Measurements from ENCODE around the gene SLC6A18. TPM values are rescaled to one million over a fixed set of nuclear protein-coding genes. Genes with fewer than 3 reads are reported as not detected.

Gene SLC6A18
- total RNA-seq, 2 experiments from 2014 or later = not detected

GRCh38 chr5:1235379-1235778 is 10.2 kb downstream of the SLC6A18 start:
- POLR2A ChIA-PET = no interaction called here
- H3K4me1 Mint-ChIP-seq (ENCODE audit: low read depth) = peaks cover 2% of the 10 kb centered on the region

GRCh38 chr5:1235838-1236237 is 10.7 kb downstream of the SLC6A18 start:
- ChIA-PET CTCF (no interaction called here), POLR2A (no interaction called here)
- H3K36me3 Mint-ChIP-seq (ENCODE audit: low read depth) = no peaks in the 10 kb centered on the region
- peaks cover 8% of the 10 kb centered on the region for H3K9me3 Mint-ChIP-seq (ENCODE audit: insufficient read depth)
- H3K4me3 Mint-ChIP-seq = no peak overlapping the region
- no peak for ATAC-seq
- DNase-seq = no peak
- no peak overlapping the region for H3K27ac Mint-ChIP-seq
- H3K4me1 Mint-ChIP-seq (ENCODE audit: low read depth) = no peaks in the 10 kb centered on the region
- no peaks in the 10 kb centered on the region for H3K27me3 Mint-ChIP-seq (ENCODE audit: low read depth)

More at GRCh38 chr5:1235379-1235778, 10.2 kb downstream of the SLC6A18 start:
- Mint-ChIP-seq H3K36me3 (ENCODE audit: low read depth) (no peaks in the 10 kb centered on the region), H3K4me3 (no peak overlapping the region), H3K9me3 (ENCODE audit: insufficient read depth) (peaks cover 8% of the 10 kb centered on the region), H3K27me3 (ENCODE audit: low read depth) (no peaks in the 10 kb centered on the region), H3K27ac (no peak overlapping the region)
- CTCF ChIA-PET = no interaction called here
- ATAC-seq = no peak
- peak; percentile 27 for DNase-seq

GRCh38 chr5:1239505-1240251 is 14.5 kb downstream of the SLC6A18 start:
- Mint-ChIP-seq H3K27me3 (ENCODE audit: low read depth) (no peaks in the 10 kb centered on the region), H3K4me3 (no peak overlapping the region), H3K36me3 (ENCODE audit: low read depth) (no peaks in the 10 kb centered on the region), H3K9me3 (ENCODE audit: insufficient read depth) (peaks cover 8% of the 10 kb centered on the region), H3K27ac (no peak overlapping the region), H3K4me1 (ENCODE audit: low read depth) (no peaks in the 10 kb centered on the region)
- POLR2A ChIA-PET = no interaction called here
- DNase-seq (no peak), ATAC-seq (no peak)
- CTCF ChIA-PET = no interaction called here

- H3K36me3 Mint-ChIP-seq (ENCODE audit: low read depth) = no peaks in the 10 kb centered on the region
- ATAC-seq = no peak
Measured at GRCh38 chr5:1240496-1241260, 15.5 kb downstream of the SLC6A18 start.

GRCh38 chr5:1241509-1242080 is 16.4 kb downstream of the SLC6A18 start:
- ATAC-seq (no peak), DNase-seq (no peak)
- H3K4me3 Mint-ChIP-seq = no peak overlapping the region
- POLR2A ChIA-PET = no interaction called here
- no peaks in the 10 kb centered on the region for H3K27me3 Mint-ChIP-seq (ENCODE audit: low read depth)
- CTCF ChIA-PET = no interaction called here
- H3K27ac Mint-ChIP-seq = no peak overlapping the region
- no peaks in the 10 kb centered on the region for H3K36me3 Mint-ChIP-seq (ENCODE audit: low read depth)
- H3K4me1 Mint-ChIP-seq (ENCODE audit: low read depth) = no peaks in the 10 kb centered on the region
- H3K9me3 Mint-ChIP-seq (ENCODE audit: insufficient read depth) = no peaks in the 10 kb centered on the region

More at GRCh38 chr5:1240496-1241260, 15.5 kb downstream of the SLC6A18 start:
- peaks cover 6% of the 10 kb centered on the region for H3K9me3 Mint-ChIP-seq (ENCODE audit: insufficient read depth)
- no peaks in the 10 kb centered on the region for H3K4me1 Mint-ChIP-seq (ENCODE audit: low read depth)
- ChIA-PET CTCF (no interaction called here), POLR2A (no interaction called here)
- H3K27ac Mint-ChIP-seq = no peak overlapping the region
- no peak overlapping the region for H3K4me3 Mint-ChIP-seq
- H3K27me3 Mint-ChIP-seq (ENCODE audit: low read depth) = no peaks in the 10 kb centered on the region
- no peak for DNase-seq

- no peaks in the 10 kb centered on the region for H3K36me3 Mint-ChIP-seq (ENCODE audit: low read depth)
- ChIA-PET POLR2A (interaction anchor here (0.5 kb wide), 1 partner anchor 299 kb away, joined by 3 read pairs; no protein-coding TSS in a partner anchor), CTCF (no interaction called here)
- no peak overlapping the region for H3K27ac Mint-ChIP-seq
- no peak overlapping the region for H3K4me3 Mint-ChIP-seq
- ATAC-seq (no peak), DNase-seq (no peak)
- no peaks in the 10 kb centered on the region for H3K4me1 Mint-ChIP-seq (ENCODE audit: low read depth)
- H3K27me3 Mint-ChIP-seq (ENCODE audit: low read depth) = peaks cover 7% of the 10 kb centered on the region
- H3K9me3 Mint-ChIP-seq (ENCODE audit: insufficient read depth) = no peaks in the 10 kb centered on the region
Measured at GRCh38 chr5:1242733-1243486, 17.7 kb downstream of the SLC6A18 start.

- POLR2A ChIA-PET = no interaction called here
- Mint-ChIP-seq H3K4me3 (no peak overlapping the region), H3K27ac (no peak overlapping the region), H3K9me3 (ENCODE audit: insufficient read depth) (no peaks in the 10 kb centered on the region), H3K36me3 (ENCODE audit: low read depth) (no peaks in the 10 kb centered on the region), H3K4me1 (ENCODE audit: low read depth) (no peaks in the 10 kb centered on the region), H3K27me3 (ENCODE audit: low read depth) (peaks cover 7% of the 10 kb centered on the region)
- CTCF ChIA-PET = no interaction called here
- no peak for DNase-seq
- ATAC-seq = no peak
Measured at GRCh38 chr5:1243487-1244130, 18.4 kb downstream of the SLC6A18 start.

GRCh38 chr5:1244255-1244654 is 19.1 kb downstream of the SLC6A18 start:
- CTCF ChIA-PET = no interaction called here
- POLR2A ChIA-PET = interaction anchor here (1.1 kb wide), 1 partner anchor 13 kb away, joined by 3 read pairs; no protein-coding TSS in a partner anchor
- DNase-seq = no peak
- Mint-ChIP-seq H3K4me1 (ENCODE audit: low read depth) (no peaks in the 10 kb centered on the region), H3K4me3 (no peak overlapping the region), H3K9me3 (ENCODE audit: insufficient read depth) (no peaks in the 10 kb centered on the region), H3K27ac (no peak overlapping the region), H3K36me3 (ENCODE audit: low read depth) (no peaks in the 10 kb centered on the region), H3K27me3 (ENCODE audit: low read depth) (peaks cover 7% of the 10 kb centered on the region)
- ATAC-seq = no peak

- H3K27me3 Mint-ChIP-seq (ENCODE audit: low read depth) = peaks cover 7% of the 10 kb centered on the region
- no peaks in the 10 kb centered on the region for H3K9me3 Mint-ChIP-seq (ENCODE audit: insufficient read depth)
- POLR2A ChIA-PET = interaction anchor here (1.1 kb wide), 1 partner anchor 12 kb away, joined by 3 read pairs; no protein-coding TSS in a partner anchor
- no peaks in the 10 kb centered on the region for H3K36me3 Mint-ChIP-seq (ENCODE audit: low read depth)
- DNase-seq = no peak
- no peak for ATAC-seq
- no peak overlapping the region for H3K27ac Mint-ChIP-seq
- H3K4me3 Mint-ChIP-seq = no peak overlapping the region
- no peaks in the 10 kb centered on the region for H3K4me1 Mint-ChIP-seq (ENCODE audit: low read depth)
- CTCF ChIA-PET = no interaction called here
Measured at GRCh38 chr5:1244976-1245375, 19.8 kb downstream of the SLC6A18 start.

- DNase-seq = no peak
- no peak overlapping the region for H3K27ac Mint-ChIP-seq
- peaks cover 7% of the 10 kb centered on the region for H3K27me3 Mint-ChIP-seq (ENCODE audit: low read depth)
- CTCF ChIA-PET = no interaction called here
- POLR2A ChIA-PET = no interaction called here
- H3K9me3 Mint-ChIP-seq (ENCODE audit: insufficient read depth) = no peaks in the 10 kb centered on the region
- H3K4me1 Mint-ChIP-seq (ENCODE audit: low read depth) = no peaks in the 10 kb centered on the region
- ATAC-seq = no peak
- H3K36me3 Mint-ChIP-seq (ENCODE audit: low read depth) = no peaks in the 10 kb centered on the region
- H3K4me3 Mint-ChIP-seq = no peak overlapping the region
Measured at GRCh38 chr5:1245905-1246576, 20.9 kb downstream of the SLC6A18 start.

Data from activated CD8-positive, alpha-beta T cell treated with anti-CD3 and anti-CD28 coated beads, Interleukin-2, amount 10 ng/mL, durations not matched to agents 7 days and 5 days (primary cell).